Measurements from ENCODE around the gene KLF4. TPM values are rescaled to one million over a fixed set of nuclear protein-coding genes. Genes with fewer than 3 reads are reported as not detected.

The KLF4 gene
- 0.19 TPM for polyA plus RNA-seq (2012; ENCODE audit: insufficient read depth, insufficient read length, low read depth)

- Histone ChIP-seq H3K9me3 (no peaks in the 10 kb centered on the region), H3K36me3 (no peaks in the 10 kb centered on the region), H3K4me1 (no peaks in the 10 kb centered on the region), H3K27me3 (peaks cover 34% of the 10 kb centered on the region), H3K4me3 (ENCODE audit: low read depth, low read length) (peak within 1 kb of the TSS; percentile 62)
- no peak for TF ChIP-seq CTCF (IDR thresholded peaks at IDR 0.05; ENCODE audit: low read depth, low read length)
- DNase-seq, result peak; percentile 90
Measured at GRCh38 chr9:107489687-107490605, at the start of gene KLF4. Gene KLF4 (minus strand): TSS chr9:107489769. CDS start chr9:107489172, 597 bp downstream.

- no peak overlapping the region for H3K4me3 ChIP-seq (ENCODE audit: low read depth, low read length)
- no peak for DNase-seq
- H3K27me3 ChIP-seq, result no peaks in the 10 kb centered on the region
- H3K9me3 ChIP-seq, result no peaks in the 10 kb centered on the region
- no peaks in the 10 kb centered on the region for H3K4me1 ChIP-seq
- no peak for TF ChIP-seq CTCF (IDR thresholded peaks at IDR 0.05; ENCODE audit: low read depth, low read length)
- H3K36me3 ChIP-seq, result no peaks in the 10 kb centered on the region
Measured at GRCh38 chr9:107536462-107536861, 46.9 kb upstream of the KLF4 start.

- no peaks in the 10 kb centered on the region for H3K4me1 ChIP-seq
- H3K9me3 ChIP-seq, result no peaks in the 10 kb centered on the region
- no peaks in the 10 kb centered on the region for H3K27me3 ChIP-seq
- DNase-seq, result no peak
- no peak for TF ChIP-seq CTCF (IDR thresholded peaks at IDR 0.05; ENCODE audit: low read depth, low read length)
- no peaks in the 10 kb centered on the region for H3K36me3 ChIP-seq
- no peak overlapping the region for H3K4me3 ChIP-seq (ENCODE audit: low read depth, low read length)
Measured at GRCh38 chr9:107534510-107535078, 45.0 kb upstream of the KLF4 start.

DNA sequence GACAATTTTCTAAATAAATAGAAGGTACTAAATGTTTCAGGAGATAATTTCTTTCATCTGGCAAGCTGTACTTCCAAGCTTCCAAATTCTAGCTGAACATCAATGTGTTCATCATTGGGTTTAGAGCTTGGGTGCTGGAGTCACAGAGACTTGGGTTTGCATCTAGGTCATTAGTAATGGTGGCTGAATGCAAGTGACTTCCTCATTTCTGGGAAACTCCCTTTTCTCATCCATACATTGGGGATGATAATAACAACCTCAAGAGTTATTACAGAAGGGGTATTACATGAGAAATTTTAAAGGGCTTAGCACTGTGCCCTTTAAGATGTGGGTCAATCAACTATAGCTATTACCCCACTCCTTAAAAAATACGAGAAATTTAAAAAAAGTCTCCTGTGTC lies 41.1 kb upstream of the KLF4 start:
- H3K36me3 ChIP-seq, result no peaks in the 10 kb centered on the region
- H3K27me3 ChIP-seq, result no peaks in the 10 kb centered on the region
- no peak for TF ChIP-seq CTCF (IDR thresholded peaks at IDR 0.05; ENCODE audit: low read depth, low read length)
- DNase-seq, result no peak
- no peaks in the 10 kb centered on the region for H3K4me1 ChIP-seq
- no peak overlapping the region for H3K4me3 ChIP-seq (ENCODE audit: low read depth, low read length)
- no peaks in the 10 kb centered on the region for H3K9me3 ChIP-seq

DNA sequence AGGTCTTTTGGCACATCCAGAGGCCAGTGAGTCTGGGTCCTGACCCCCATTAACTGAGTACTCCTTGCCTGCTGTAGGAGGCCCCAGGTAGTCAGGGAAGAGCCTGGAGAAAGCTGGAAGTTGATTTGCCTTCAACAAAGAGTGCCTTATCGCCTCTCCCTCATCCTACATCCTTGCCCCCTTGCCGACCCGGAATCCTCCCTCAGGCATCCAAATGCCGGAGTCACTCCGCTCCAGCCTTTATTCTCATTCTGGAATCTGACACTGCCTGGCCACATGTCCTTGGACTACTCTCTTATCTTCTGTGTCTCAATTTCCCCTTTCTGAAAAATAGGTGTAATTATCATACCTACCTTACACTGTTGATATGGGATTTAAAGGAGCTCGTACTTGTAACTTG lies 39.1 kb upstream of the KLF4 start:
- no peak for TF ChIP-seq CTCF (IDR thresholded peaks at IDR 0.05; ENCODE audit: low read depth, low read length)
- Histone ChIP-seq H3K4me3 (ENCODE audit: low read depth, low read length) (no peak overlapping the region), H3K36me3 (no peaks in the 10 kb centered on the region), H3K9me3 (no peaks in the 10 kb centered on the region), H3K27me3 (no peaks in the 10 kb centered on the region), H3K4me1 (no peaks in the 10 kb centered on the region)
- DNase-seq, result no peak

- no peak for TF ChIP-seq CTCF (IDR thresholded peaks at IDR 0.05; ENCODE audit: low read depth, low read length)
- no peaks in the 10 kb centered on the region for H3K36me3 ChIP-seq
- H3K4me3 ChIP-seq (ENCODE audit: low read depth, low read length), result no peak overlapping the region
- H3K9me3 ChIP-seq, result no peaks in the 10 kb centered on the region
- no peak for DNase-seq
- H3K4me1 ChIP-seq, result no peaks in the 10 kb centered on the region
- H3K27me3 ChIP-seq, result no peaks in the 10 kb centered on the region
Measured at GRCh38 chr9:107523539-107523938, 34.0 kb upstream of the KLF4 start.
